Hippocampal formation (tissue), 2 donors: ENCODE results near the gene HYLS1.

Experiments used
- DNase-seq, 2 donors: peaks; one replicate each; lab custom pipeline; 2025; lab: John Stamatoyannopoulos, UW

Gene HYLS1

GRCh38 chr11:125932301-125932700 lies 44.8 kb downstream of the HYLS1 start:
- DNase-seq: no peak

- DNase-seq: no peak
Measured at GRCh38 chr11:125933030-125933813, 45.8 kb downstream of the HYLS1 start.

GRCh38 chr11:125934473-125934872 lies 47.0 kb downstream of the HYLS1 start:
- DNase-seq: no peak

DNA sequence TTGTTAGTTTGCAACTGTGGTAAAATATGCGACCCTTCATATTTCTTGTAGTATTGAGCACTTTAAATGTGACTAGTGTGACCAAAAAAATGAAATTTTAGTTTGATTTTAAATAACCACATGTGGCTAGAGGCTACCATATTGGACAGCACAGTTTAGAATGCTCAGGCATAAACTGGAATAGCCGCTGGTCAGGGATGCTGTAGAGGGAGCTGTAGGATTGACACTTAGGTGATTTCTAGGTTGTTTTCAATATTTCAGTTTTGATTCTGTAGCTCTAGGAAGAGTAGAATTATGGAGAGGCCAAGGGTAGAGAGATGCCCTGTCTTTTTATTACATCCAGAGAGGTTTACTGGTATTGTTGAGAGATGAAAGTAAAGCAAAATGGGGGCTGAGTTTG lies 47.6 kb downstream of the HYLS1 start:
- no peak for DNase-seq

GRCh38 chr11:125935618-125936199 lies 48.2 kb downstream of the HYLS1 start:
- no peak for DNase-seq

DNA sequence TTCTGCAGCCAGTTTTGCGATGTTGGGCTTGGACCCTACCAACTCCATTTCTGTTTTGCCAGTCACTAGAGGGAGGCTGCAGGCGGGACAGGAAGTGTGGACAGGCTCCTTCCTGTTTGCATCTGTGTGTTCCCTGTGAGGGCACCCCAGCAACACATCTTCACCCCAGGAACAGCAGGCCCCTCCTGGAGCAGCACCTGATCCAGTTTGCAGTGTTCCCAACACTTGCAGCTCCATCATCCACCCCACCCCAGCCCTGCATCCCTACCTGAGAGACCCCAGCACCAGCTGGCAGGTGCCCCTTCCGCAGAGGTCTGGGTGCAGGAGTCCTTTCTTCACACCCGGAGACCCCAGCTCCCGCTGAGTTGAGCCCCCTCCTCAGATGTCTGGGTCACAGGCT lies 51.0 kb downstream of the HYLS1 start:
- DNase-seq: no peak

DNA sequence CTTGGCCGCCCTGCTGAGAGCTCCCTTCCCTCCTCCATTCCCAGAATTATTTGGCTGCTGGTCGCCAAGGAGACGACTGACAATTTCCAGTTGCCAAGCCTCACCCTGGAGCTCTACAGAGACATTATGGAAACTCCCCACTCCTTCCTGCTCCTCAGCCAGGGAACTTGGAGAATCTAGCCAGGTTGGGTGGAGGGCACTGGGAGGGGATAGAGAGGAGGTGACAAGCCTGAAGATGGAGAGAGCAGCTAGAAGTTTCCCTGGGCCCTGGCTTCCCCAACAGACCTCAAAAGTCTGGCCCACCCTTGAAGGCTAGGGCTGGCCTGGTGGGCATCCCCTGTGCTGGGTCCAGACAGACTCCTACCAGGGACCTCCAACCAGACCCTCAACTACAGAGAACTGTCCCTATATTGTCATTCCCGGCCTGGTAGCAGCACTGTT lies 51.6 kb downstream of the HYLS1 start:
- no peak for DNase-seq

DNA sequence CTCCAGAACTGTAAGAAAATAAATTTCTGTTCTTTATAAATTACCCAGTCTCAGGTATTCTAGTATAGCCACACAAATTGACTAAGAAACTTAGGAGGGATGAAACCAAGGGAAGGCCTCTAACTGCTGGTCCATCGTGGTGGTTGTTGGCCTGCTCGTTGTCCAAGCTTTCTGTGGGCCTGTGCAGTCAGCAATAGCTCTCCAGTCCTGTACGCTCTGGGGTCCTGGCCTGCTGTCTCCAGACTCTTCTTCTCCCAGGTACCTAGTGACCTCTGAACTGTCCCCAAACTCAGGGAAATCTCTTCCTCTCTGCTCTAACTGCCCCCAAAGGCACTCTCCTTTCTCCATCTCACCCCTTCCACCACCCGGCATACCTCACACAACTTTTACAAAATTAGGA lies 52.7 kb downstream of the HYLS1 start:
- no peak for DNase-seq

GRCh38 chr11:125941267-125941618 lies 53.8 kb downstream of the HYLS1 start:
- no peak for DNase-seq

- DNase-seq: no peak
Measured at GRCh38 chr11:125941619-125942611, 54.4 kb downstream of the HYLS1 start.

DNA sequence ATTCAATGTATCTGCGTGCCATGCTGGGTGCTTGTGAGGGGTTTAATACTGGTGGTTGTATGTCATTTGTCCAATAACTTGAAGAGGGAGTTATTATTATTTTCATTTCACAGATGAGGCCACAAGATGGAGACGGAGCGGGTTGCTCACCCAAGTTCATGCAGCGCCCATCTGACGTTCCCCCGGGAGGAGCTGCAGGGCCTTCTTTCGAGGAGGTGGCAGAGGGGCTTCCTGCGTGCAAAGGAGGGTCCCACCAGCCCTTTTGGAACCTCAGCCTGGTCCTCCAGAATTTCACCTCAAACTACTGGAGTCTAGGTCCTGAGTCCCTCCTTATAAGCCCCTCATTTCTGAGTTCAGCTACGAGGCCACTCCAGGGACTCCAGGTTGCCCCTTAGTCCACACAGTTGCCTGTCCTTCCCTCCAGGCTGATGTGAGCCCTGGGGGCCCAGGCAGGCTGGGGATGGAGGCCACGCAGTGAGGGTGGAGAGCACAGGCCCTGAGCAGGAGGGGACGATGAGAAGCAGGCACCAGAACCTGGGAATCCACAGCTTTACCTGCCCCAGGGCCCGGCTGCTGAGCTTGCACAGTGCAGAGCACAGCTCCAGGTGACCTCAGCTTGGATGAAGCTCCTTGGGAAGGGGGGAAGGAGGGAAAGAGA lies 55.4 kb downstream of the HYLS1 start:
- no peak for DNase-seq

DNA sequence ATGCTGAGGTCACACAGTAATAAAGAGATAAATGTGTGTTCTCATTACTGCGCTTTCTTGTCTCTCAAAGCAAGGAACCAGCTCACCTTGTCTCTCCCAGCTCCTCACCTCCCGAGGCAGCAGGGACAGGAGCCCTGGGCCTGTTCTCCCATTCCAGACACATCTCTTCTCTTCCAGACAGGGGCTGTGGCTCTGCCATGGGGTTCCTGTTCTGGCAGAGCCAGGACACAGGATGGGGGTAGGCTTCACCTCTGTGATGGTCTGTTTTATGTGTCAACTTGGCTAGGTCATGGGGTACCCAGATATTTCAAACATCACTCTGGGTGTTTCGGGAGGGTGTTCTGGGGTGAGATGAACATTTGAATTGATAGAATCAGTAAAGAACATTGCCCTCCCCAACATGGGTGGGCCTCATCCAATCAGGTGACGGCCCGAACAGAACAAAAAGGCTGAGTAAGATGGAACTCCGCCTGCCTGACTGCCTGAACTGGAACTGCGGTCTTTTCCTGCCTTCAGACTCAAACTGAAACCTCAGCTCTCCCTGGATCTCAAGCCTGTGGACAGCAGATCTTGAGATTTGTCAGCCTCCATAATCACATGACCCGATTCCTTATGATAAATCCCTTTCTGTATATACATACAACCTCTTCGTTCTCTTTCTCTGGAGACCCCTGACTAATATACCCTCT lies 56.3 kb downstream of the HYLS1 start:
- no peak for DNase-seq

DNA sequence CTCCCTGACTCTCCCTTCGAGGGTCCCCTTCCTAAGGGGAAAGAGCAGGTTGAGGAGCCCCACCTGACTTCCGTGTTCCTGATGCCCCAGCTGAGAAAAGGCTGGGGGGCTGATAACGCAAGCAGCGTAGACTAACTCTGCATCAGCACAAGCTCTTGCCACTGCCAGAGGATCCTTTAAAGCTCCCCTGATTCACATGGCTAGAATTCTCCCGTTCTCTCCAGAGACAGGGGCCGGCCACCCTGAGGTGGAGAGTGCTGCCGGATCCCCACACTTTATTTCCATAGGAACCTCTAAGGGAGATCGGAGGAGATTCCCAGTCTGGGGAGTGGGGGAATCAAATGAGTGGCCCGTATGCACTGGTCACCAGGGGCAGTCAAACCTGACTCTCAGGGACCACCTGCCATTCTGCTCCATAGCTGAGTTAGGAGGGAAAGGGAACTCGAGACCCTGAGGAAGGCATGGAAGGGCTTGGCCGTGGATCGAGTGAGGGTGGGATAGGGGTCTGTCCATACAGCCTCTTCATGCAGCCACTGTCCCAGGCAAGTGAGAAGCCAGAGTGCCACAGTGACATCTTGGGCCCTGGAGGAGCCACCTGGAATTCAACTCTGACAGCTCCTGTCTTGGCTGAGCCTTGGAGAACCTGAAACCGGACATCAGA lies 57.0 kb downstream of the HYLS1 start:
- no peak for DNase-seq

- DNase-seq: no peak
Measured at GRCh38 chr11:125945011-125945796, 57.7 kb downstream of the HYLS1 start.

DNA sequence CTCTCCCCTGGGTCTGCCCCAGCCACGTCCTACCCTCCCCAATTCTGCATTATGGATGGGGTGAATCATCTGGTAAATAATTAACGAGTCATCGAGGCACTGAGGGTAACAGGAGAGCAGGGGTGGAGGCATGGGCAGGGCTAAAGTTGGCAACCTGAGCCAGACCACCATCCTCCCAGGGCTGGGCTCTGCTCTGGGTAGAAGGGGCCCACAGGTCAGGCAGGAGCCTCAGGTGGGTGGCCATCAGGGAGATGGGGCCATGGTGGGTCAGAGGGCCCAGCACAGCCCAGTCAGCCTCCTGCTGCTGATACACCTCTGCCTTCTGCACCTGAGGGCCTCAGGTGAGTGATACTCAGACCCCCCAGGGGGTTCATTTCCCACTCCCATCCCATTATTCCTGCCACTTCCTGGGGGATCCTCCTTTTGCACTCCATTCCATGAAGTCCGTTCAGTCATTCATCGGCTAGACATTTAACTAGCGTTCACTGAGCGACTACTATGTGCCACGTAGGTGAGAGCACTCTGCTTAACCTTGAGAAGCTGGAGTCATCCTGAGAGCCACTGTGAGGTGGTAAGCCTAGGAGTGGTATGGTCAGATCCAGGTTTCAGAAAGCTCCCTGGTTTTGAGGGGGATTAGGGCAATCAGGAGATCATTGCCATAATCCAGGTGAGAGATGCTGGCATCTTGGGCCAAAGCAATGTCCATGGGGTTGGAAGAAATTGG lies 58.5 kb downstream of the HYLS1 start, which contains the start of gene VSIG10L2:
TSS of gene VSIG10L2 (plus strand) at position 248 of the 724 bp plus-strand sequence. CDS start at position 260, 12 bp downstream.
- no peak for DNase-seq

DNA sequence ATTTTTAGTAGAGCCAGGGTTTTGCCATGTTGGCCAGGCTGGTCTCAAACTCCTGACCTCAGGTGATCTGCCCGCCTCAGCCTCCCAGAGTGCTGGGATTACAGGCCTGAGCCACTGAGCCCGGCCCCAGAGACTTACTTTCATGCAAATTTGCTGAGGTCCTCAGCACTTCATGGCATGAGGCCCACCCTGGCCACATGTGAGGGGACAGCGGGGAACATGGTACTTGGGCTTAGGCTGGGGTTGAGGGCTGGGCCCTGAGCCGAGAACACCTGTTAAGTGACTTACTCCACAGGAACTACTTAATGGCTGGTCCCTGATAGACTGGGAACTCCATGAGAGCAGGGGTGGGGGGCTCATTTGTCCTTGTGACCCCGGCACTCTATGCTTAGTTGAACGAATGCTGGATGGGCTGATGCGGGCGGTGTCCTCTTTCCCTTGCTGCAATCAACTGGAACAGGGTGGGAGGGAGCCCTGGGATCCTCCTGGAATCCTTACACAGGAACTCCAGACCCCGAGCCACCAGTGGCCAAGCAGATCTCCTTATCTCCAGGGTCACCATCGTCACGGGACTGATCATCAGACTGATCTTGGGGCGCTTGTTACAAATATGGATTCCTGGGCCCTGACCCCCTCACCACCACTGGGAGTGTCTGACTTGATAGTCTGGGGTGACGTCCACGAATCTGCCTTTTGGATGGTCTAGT lies 59.4 kb downstream of the HYLS1 start:
- no peak for DNase-seq

- DNase-seq: no peak
Measured at GRCh38 chr11:125947419-125948277, 60.2 kb downstream of the HYLS1 start.
